ENCODE data around the gene DDX24. TPM values are rescaled to one million over a fixed set of nuclear protein-coding genes. Genes with fewer than 3 reads are reported as not detected.

Gene DDX24
- total and polyA plus RNA-seq, 9 of the 15 experiments (the other 6 are each of a cell fraction or from before 2014, with no cell fraction given) = 82.4 to 175 (median 122) TPM

DNA sequence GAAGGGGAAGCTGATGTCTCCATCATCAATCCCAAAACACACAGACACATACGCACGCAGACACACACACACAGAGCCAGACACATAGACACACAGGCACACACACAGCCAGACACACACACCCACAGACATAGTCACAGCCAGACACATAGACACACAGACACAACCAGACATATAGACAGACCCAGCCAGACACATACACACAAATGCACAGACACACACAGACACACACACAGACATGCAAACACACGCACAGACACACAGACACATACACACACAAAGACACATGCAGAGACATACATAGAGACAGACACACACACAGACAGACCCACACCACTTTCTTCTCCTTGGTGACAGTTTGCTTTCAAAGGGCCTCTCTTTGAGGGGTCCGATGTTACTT is 77.6 kb downstream of the DDX24 start:
- H2AFZ ChIP-seq (ENCODE audit: low read depth, low read length) = no peak overlapping the region
- ChIA-PET POLR2A (no interaction called here), CTCF (ENCODE audit: low intra/inter-chr PET ratio) (no interaction called here)
- no peak for TF ChIP-seq ZNF589 (CRISPR knock-in tag; IDR thresholded peaks at IDR 0.05; ENCODE audit: low read depth)
- TF ChIP-seq, protein P1, sequence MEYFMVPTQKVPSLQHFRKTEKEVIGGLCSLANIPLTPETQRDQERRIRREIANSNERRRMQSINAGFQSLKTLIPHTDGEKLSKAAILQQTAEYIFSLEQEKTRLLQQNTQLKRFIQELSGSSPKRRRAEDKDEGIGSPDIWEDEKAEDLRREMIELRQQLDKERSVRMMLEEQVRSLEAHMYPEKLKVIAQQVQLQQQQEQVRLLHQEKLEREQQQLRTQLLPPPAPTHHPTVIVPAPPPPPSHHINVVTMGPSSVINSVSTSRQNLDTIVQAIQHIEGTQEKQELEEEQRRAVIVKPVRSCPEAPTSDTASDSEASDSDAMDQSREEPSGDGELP (CRISPR knock-in tag; IDR thresholded peaks at IDR 0.05; ENCODE audit: borderline replicate concordance) = no peak
- TF ChIP-seq ESRRB (CRISPR knock-in tag; IDR thresholded peaks at IDR 0.05; ENCODE audit: borderline replicate concordance) = no peak
- TF ChIP-seq ZNF445 (CRISPR knock-in tag; IDR thresholded peaks at IDR 0.05; ENCODE audit: low read depth) = no peak
- TF ChIP-seq PPARD (CRISPR knock-in tag; IDR thresholded peaks at IDR 0.05) = no peak
- intact Hi-C loops (cut with micrococcal nuclease) = loop anchor here (5.0 kb wide), 2 partner anchors 66 to 346 kb away; no protein-coding TSS in a partner anchor
- no peaks in the 10 kb centered on the region for H3K36me3 ChIP-seq (ENCODE audit: control insufficient read depth, insufficient read depth, low read length)
- H3K9ac ChIP-seq (ENCODE audit: insufficient read depth in 1 of 2, low read depth in 2 of 2, low read length in 2 of 2) = no peak overlapping the region
- 0% methylated on average over 1 of the region's 4 CpGs for WGBS (ENCODE audit: insufficient coverage, low coverage, missing lambda C conversion rate)
- FAIRE-seq = no peak
- no TSS peak for BruUV-seq (replicated peaks)
- H4K20me1 ChIP-seq (replicated peaks; ENCODE audit: control insufficient read depth, insufficient read depth, low read length) = peaks cover 5% of the 10 kb centered on the region; the same call in 1 of the 2 replicates
- no peak overlapping the region for H3K4me2 ChIP-seq (ENCODE audit: insufficient read depth, low read length)
- H3K4me3 ChIP-seq = no peak overlapping the region
- H3K27me3 ChIP-seq (ENCODE audit: control insufficient read depth in 2 of 2, insufficient read depth in 2 of 2, low read length in 2 of 2) = peaks cover 0 to 11% of the 10 kb centered on the region in 2 experiments; a peak in 2 of 5 replicates
- no peaks in the 10 kb centered on the region for H3K79me2 ChIP-seq (ENCODE audit: control insufficient read depth, insufficient read depth, low read length)
- peaks cover 0 to 6% of the 10 kb centered on the region in 2 experiments; a peak in 2 of 5 replicates for H3K4me1 ChIP-seq (replicated peaks in 1 of 2; ENCODE audit: control insufficient read depth in 2 of 2, insufficient read depth in 2 of 2, low read length in 2 of 2)
- ATAC-seq = no peak
- DNase-seq (ENCODE audit: extremely low read depth in 1 of 4, low spot score in 3 of 4) = no peak
- H3K9me3 ChIP-seq (replicated peaks; ENCODE audit: control insufficient read depth, insufficient read depth, low read depth, low read length) = no peaks in the 10 kb centered on the region
- in situ Hi-C loops (cut with MboI) = loop anchor here (5.0 kb wide), 1 partner anchor 61 kb away; no protein-coding TSS in a partner anchor
- no peaks in the 10 kb centered on the region for H3K9me1 ChIP-seq (ENCODE audit: control insufficient read depth, insufficient read depth, low read length)
- no peak overlapping the region for H3K27ac ChIP-seq (ENCODE audit: extremely low read depth, low read depth, low read length)
